Stimulated activated CD4-positive, alpha-beta T cell treated with anti-CD3 and anti-CD28 coated beads, Interleukin-1b, Interleukin-23, amount 100 ng/mL, for 48 hours (primary cell): ENCODE results near the gene SYT7.
"Not testable (repeated sequence)": the region's sequence is repeated elsewhere in the genome, so short reads cannot be mapped to it uniquely, and the experiment has no call there.

Source experiments
- DNase-seq: peaks from one replicate; pipeline ENCODE4 v3.0.0-alpha.2; 2020

The SYT7 gene

GRCh38 chr11:61494381-61494961 lies 86.4 kb downstream of the SYT7 start:
- no peak for DNase-seq

- no peak for DNase-seq
Measured at GRCh38 chr11:61491736-61492395, 89.0 kb downstream of the SYT7 start.

GRCh38 chr11:61489833-61490721 lies 90.8 kb downstream of the SYT7 start:
- DNase-seq: no peak

GRCh38 chr11:61488651-61489291 lies 92.1 kb downstream of the SYT7 start:
- no peak for DNase-seq

- DNase-seq: no peak
Measured at GRCh38 chr11:61487342-61488025, 93.4 kb downstream of the SYT7 start.

- no peak for DNase-seq
Measured at GRCh38 chr11:61486779-61487178, 94.1 kb downstream of the SYT7 start.

- DNase-seq: no peak
Measured at GRCh38 chr11:61486011-61486620, 94.8 kb downstream of the SYT7 start.

GRCh38 chr11:61485080-61485479 lies 95.8 kb downstream of the SYT7 start:
- no peak for DNase-seq

GRCh38 chr11:61484541-61484940 lies 96.3 kb downstream of the SYT7 start:
- DNase-seq: no peak

- DNase-seq: peak; percentile 37
Measured at GRCh38 chr11:61482513-61482912, 98.4 kb downstream of the SYT7 start.

GRCh38 chr11:61481806-61482205 lies 99.1 kb downstream of the SYT7 start:
- DNase-seq: no peak

GRCh38 chr11:61480994-61481335 lies 99.9 kb downstream of the SYT7 start:
- DNase-seq: no peak

GRCh38 chr11:61480261-61480993 lies 100.4 kb downstream of the SYT7 start:
- DNase-seq: no peak

- DNase-seq: not testable (repeated sequence)
Measured at GRCh38 chr11:61479360-61480058, 101.4 kb downstream of the SYT7 start.

- DNase-seq: peak; percentile 47
Measured at GRCh38 chr11:61477727-61478148, 103.1 kb downstream of the SYT7 start.

GRCh38 chr11:61477126-61477525 lies 103.8 kb downstream of the SYT7 start:
- no peak for DNase-seq

- DNase-seq: no peak
Measured at GRCh38 chr11:61476371-61476770, 104.5 kb downstream of the SYT7 start.

- no peak for DNase-seq
Measured at GRCh38 chr11:61475433-61475832, 105.4 kb downstream of the SYT7 start.

- no peak for DNase-seq
Measured at GRCh38 chr11:61474013-61474643, 106.7 kb downstream of the SYT7 start.

GRCh38 chr11:61473370-61474012 lies 107.4 kb downstream of the SYT7 start:
- DNase-seq: no peak
